Measurements from ENCODE around the gene ATP2A1.

Gene ATP2A1

GRCh38 chr16:28836761-28837064 lies 41.6 kb upstream of the ATP2A1 start:
- Histone ChIP-seq H3K9me3 (ENCODE audit: insufficient read depth, low read length) (no peaks in the 10 kb centered on the region), H3K4me3 (ENCODE audit: insufficient read length, low read depth) (no peak overlapping the region), H3K36me3 (ENCODE audit: insufficient read depth, insufficient read length, low read length) (peaks cover 81% of the 10 kb centered on the region), H3K9ac (ENCODE audit: insufficient read length, low read depth) (no peak overlapping the region), H3K27me3 (ENCODE audit: insufficient read depth, insufficient read length) (no peaks in the 10 kb centered on the region), H3K4me1 (ENCODE audit: insufficient read depth, insufficient read length) (peaks cover 4% of the 10 kb centered on the region)
- no peak for DNase-seq (ENCODE audit: low read depth, low spot score)
- no peak for TF ChIP-seq SUZ12 (IDR thresholded peaks at IDR 0.05; ENCODE audit: extremely low read depth, insufficient read depth, insufficient read length)
- TF ChIP-seq ZNF274 (IDR thresholded peaks at IDR 0.05; ENCODE audit: low read depth, low read length): no peak
- TF ChIP-seq YY1 (IDR thresholded peaks at IDR 0.05; ENCODE audit: insufficient read depth, insufficient read length): no peak

DNA sequence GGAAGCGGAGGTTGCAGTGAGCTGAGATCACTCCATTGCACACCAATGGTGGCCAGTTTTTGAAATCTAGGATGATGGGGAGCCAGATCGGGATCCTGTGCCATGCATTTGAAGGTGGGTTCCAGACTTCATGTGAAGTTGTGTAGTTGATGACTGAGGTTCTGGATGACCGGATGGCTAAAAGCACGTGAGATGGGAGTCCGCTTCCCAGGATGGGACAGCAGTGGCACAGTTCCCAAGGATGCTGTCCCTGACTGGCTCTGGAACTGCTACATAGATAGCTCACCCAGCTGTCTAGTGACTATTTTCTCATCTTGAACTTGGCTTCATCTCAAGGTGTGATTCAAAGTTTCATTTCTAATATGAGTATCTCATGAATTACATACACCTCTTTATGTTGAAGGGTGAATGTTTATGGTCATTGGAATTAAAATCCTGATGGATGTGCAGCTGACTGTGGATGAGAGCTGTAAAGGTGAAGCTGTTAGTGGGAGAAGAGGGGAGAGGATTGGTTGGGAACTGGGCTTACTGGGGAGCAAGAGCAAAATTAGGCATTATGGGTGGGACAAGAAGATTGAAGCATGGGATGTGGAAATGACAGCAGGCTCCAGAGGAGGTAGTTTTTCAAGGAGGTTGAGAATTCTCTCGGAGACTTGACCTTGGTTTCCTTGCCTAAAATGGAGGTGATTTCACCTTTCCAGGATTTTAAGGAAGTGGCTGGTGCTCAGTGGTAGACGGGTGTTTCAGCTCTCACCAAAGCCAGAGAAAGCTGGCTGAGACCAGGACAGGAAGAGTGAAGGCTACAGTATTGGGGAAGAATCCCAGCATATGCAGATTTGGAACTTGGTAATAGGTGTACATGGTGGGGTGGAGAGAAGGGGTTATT lies 40.4 kb upstream of the ATP2A1 start:
- peaks cover 81% of the 10 kb centered on the region for H3K36me3 ChIP-seq (ENCODE audit: insufficient read depth, insufficient read length, low read length)
- no peak for DNase-seq (ENCODE audit: low read depth, low spot score)
- H3K4me1 ChIP-seq (ENCODE audit: insufficient read depth, insufficient read length): peaks cover 4% of the 10 kb centered on the region
- H3K27me3 ChIP-seq (ENCODE audit: insufficient read depth, insufficient read length): no peaks in the 10 kb centered on the region
- H3K9ac ChIP-seq (ENCODE audit: insufficient read length, low read depth): no peak overlapping the region
- H3K9me3 ChIP-seq (ENCODE audit: insufficient read depth, low read length): no peaks in the 10 kb centered on the region
- TF ChIP-seq YY1 (IDR thresholded peaks at IDR 0.05; ENCODE audit: insufficient read depth, insufficient read length) (no peak), SUZ12 (IDR thresholded peaks at IDR 0.05; ENCODE audit: extremely low read depth, insufficient read depth, insufficient read length) (no peak), ZNF274 (IDR thresholded peaks at IDR 0.05; ENCODE audit: low read depth, low read length) (no peak)
- no peak overlapping the region for H3K4me3 ChIP-seq (ENCODE audit: insufficient read length, low read depth)

- H3K9me3 ChIP-seq (ENCODE audit: insufficient read depth, low read length): no peaks in the 10 kb centered on the region
- no peak overlapping the region for H3K4me3 ChIP-seq (ENCODE audit: insufficient read length, low read depth)
- no peak for TF ChIP-seq YY1 (IDR thresholded peaks at IDR 0.05; ENCODE audit: insufficient read depth, insufficient read length)
- TF ChIP-seq ZNF274 (IDR thresholded peaks at IDR 0.05; ENCODE audit: low read depth, low read length): no peak
- no peak for TF ChIP-seq SUZ12 (IDR thresholded peaks at IDR 0.05; ENCODE audit: extremely low read depth, insufficient read depth, insufficient read length)
- H3K27me3 ChIP-seq (ENCODE audit: insufficient read depth, insufficient read length): no peaks in the 10 kb centered on the region
- DNase-seq (ENCODE audit: low read depth, low spot score): no peak
- H3K4me1 ChIP-seq (ENCODE audit: insufficient read depth, insufficient read length): peaks cover 4% of the 10 kb centered on the region
- H3K9ac ChIP-seq (ENCODE audit: insufficient read length, low read depth): no peak overlapping the region
- H3K36me3 ChIP-seq (ENCODE audit: insufficient read depth, insufficient read length, low read length): peaks cover 81% of the 10 kb centered on the region
Measured at GRCh38 chr16:28838558-28838918, 39.8 kb upstream of the ATP2A1 start.

DNA sequence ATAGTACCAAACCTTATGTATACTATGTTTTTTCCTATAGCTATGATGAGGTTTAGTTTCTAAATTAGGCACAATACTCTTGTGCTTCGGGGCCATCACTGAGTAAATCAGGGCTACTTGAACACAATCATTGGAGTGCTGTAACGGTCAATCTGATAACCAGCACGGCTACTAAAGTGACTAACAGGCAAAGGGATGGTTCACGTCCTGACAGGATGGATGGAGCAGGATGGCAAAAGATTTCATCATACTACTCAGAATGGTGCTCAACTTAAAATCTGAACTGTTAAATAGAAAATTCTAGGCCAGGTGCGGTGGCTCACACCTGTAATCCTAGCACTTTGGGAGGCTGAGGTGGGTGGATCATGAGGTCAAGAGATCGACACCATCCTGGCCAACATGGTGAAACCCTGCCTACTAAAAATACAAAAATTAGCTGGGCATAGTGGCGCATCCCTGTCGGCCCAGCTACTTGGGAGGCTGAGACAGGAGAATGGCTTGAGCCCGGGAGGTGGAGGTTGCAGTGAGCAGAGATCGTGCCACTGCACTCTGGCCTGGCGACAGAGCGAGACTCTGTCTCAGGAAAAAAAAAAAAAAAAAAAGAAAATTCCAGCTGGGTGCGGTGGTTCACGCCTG lies 39.2 kb upstream of the ATP2A1 start:
- Histone ChIP-seq H3K4me1 (ENCODE audit: insufficient read depth, insufficient read length) (peaks cover 4% of the 10 kb centered on the region), H3K9me3 (ENCODE audit: insufficient read depth, low read length) (no peaks in the 10 kb centered on the region), H3K27me3 (ENCODE audit: insufficient read depth, insufficient read length) (no peaks in the 10 kb centered on the region), H3K36me3 (ENCODE audit: insufficient read depth, insufficient read length, low read length) (peaks cover 81% of the 10 kb centered on the region), H3K9ac (ENCODE audit: insufficient read length, low read depth) (no peak overlapping the region), H3K4me3 (ENCODE audit: insufficient read length, low read depth) (no peak overlapping the region)
- no peak for TF ChIP-seq SUZ12 (IDR thresholded peaks at IDR 0.05; ENCODE audit: extremely low read depth, insufficient read depth, insufficient read length)
- no peak for DNase-seq (ENCODE audit: low read depth, low spot score)

DNA sequence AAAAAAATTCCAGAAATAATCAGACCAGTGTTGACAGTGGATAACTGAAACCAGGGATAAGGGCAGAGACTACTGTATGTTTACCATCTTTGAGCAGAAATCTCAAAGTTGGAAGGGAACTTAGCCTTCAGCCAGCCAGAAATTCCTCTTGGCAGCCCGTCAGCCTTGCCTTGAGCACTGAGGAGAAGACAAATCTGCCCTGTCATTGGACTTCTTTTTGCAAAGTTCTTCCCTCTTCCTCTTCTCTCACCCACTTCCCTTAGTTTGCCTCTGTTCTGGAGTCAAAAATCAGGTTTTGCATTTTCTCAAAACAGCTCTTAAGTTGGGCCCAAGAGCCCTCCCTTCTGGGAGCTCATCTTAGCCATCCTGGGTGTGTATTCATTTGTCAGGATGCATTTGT lies 38.4 kb upstream of the ATP2A1 start:
- no peak overlapping the region for H3K9ac ChIP-seq (ENCODE audit: insufficient read length, low read depth)
- no peak overlapping the region for H3K4me3 ChIP-seq (ENCODE audit: insufficient read length, low read depth)
- H3K9me3 ChIP-seq (ENCODE audit: insufficient read depth, low read length): no peaks in the 10 kb centered on the region
- DNase-seq (ENCODE audit: low read depth, low spot score): no peak
- H3K36me3 ChIP-seq (ENCODE audit: insufficient read depth, insufficient read length, low read length): peaks cover 81% of the 10 kb centered on the region
- no peak for TF ChIP-seq YY1 (IDR thresholded peaks at IDR 0.05; ENCODE audit: insufficient read depth, insufficient read length)
- TF ChIP-seq ZNF274 (IDR thresholded peaks at IDR 0.05; ENCODE audit: low read depth, low read length): no peak
- no peak for TF ChIP-seq SUZ12 (IDR thresholded peaks at IDR 0.05; ENCODE audit: extremely low read depth, insufficient read depth, insufficient read length)
- H3K27me3 ChIP-seq (ENCODE audit: insufficient read depth, insufficient read length): no peaks in the 10 kb centered on the region
- H3K4me1 ChIP-seq (ENCODE audit: insufficient read depth, insufficient read length): peaks cover 5% of the 10 kb centered on the region

GRCh38 chr16:28842696-28843095 lies 35.6 kb upstream of the ATP2A1 start:
- no peaks in the 10 kb centered on the region for H3K27me3 ChIP-seq (ENCODE audit: insufficient read depth, insufficient read length)
- no peak overlapping the region for H3K4me3 ChIP-seq (ENCODE audit: insufficient read length, low read depth)
- H3K9me3 ChIP-seq (ENCODE audit: insufficient read depth, low read length): no peaks in the 10 kb centered on the region
- peaks cover 8% of the 10 kb centered on the region for H3K4me1 ChIP-seq (ENCODE audit: insufficient read depth, insufficient read length)
- TF ChIP-seq YY1 (IDR thresholded peaks at IDR 0.05; ENCODE audit: insufficient read depth, insufficient read length): no peak
- H3K9ac ChIP-seq (ENCODE audit: insufficient read length, low read depth): no peak overlapping the region
- no peak for DNase-seq (ENCODE audit: low read depth, low spot score)
- H3K36me3 ChIP-seq (ENCODE audit: insufficient read depth, insufficient read length, low read length): peaks cover 65% of the 10 kb centered on the region

- Histone ChIP-seq H3K9me3 (ENCODE audit: insufficient read depth, low read length) (no peaks in the 10 kb centered on the region), H3K9ac (ENCODE audit: insufficient read length, low read depth) (no peak overlapping the region)
Measured at GRCh38 chr16:28843766-28844165, 34.5 kb upstream of the ATP2A1 start.

More at GRCh38 chr16:28843766-28844165, 34.5 kb upstream of the ATP2A1 start:
- DNase-seq (ENCODE audit: low read depth, low spot score): no peak
- H3K4me3 ChIP-seq (ENCODE audit: insufficient read length, low read depth): no peak overlapping the region
- no peaks in the 10 kb centered on the region for H3K27me3 ChIP-seq (ENCODE audit: insufficient read depth, insufficient read length)
- H3K36me3 ChIP-seq (ENCODE audit: insufficient read depth, insufficient read length, low read length): peaks cover 54% of the 10 kb centered on the region
- H3K4me1 ChIP-seq (ENCODE audit: insufficient read depth, insufficient read length): peaks cover 8% of the 10 kb centered on the region
- no peak for TF ChIP-seq YY1 (IDR thresholded peaks at IDR 0.05; ENCODE audit: insufficient read depth, insufficient read length)
- no peak for TF ChIP-seq SUZ12 (IDR thresholded peaks at IDR 0.05; ENCODE audit: extremely low read depth, insufficient read depth, insufficient read length)
- TF ChIP-seq ZNF274 (IDR thresholded peaks at IDR 0.05; ENCODE audit: low read depth, low read length): no peak

Measured in NT2/D1 (cell line).